ENCODE results near the gene PARP3. TPM values are rescaled to one million over a fixed set of nuclear protein-coding genes. Genes with fewer than 3 reads are reported as not detected.

The PARP3 gene
- total RNA-seq, 6 experiments from 2014 or later = 13.7 to 20.1 (median 17.1) TPM

DNA sequence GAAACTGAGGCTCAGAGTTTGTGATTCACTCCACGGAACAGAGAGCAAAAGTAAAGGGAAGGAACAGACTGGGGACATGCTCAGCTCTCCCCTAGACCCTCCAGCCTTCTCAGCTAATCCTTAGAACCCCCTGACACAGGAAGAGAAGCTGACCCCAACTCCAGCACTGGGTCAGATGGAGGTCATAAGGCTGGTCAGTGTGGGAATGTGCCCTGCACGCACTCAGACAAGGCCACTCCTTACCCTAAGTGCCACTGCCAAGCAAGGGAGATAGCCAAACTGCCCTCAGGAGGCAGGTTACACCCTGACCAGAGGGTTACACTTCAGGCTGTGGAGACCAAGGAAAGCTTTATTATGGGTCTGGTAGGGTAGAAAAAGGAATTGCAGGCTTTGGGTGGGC is 52.4 kb downstream of the PARP3 start:
- Mint-ChIP-seq H3K4me1 (ENCODE audit: low read depth) (peaks cover 33% of the 10 kb centered on the region), H3K9me3 (no peaks in the 10 kb centered on the region), H3K27me3 (ENCODE audit: insufficient read depth) (peaks cover 2% of the 10 kb centered on the region), H3K27ac (peak overlapping the region; percentile 99), H3K4me3 (peak overlapping the region; percentile 98), H3K36me3 (ENCODE audit: low read depth) (peaks cover 32% of the 10 kb centered on the region)
- no peak for TF ChIP-seq CTCF (IDR thresholded peaks at IDR 0.05)
- DNase-seq = no peak

DNA sequence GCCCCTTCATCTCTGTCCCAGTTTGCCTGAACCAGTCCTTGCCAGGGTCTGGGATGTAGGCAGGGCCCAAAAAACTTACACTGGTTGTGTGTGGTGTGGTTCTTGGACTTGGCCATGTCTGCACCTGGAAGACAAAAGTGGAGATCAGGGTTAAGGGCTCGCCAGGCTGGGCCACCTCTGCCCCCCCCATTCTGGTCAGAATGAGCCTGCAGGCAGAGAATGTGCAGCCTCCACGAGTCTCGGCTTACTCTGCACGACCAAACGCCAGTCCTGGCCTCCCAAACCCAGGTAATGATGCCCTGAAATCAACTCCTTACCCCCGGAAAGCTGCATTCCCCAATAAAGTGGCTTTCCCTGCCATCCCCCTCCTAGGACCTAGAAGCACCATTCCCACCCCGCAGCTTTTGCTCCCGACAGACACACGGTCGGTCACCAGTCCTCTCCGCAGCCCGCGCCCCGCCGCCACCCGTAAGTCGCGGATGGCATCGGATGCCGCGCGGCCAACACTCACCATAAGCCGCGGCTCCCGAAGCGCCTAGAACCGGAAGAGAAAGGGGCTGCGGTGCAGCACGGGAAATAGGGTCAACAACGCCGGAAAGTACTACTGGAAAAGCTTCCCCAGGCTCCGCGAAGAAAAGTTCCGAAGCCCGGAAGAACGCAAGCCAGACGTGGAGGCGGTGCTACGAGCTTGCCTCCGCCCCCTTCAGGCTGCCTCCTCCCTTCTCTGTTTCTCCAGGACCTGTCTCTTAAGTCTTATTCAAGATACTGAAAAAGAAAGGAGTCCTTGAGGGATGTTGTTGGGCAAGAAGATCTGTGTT is 53.4 kb downstream of the PARP3 start, which contains the start of gene RPL29:
Gene RPL29, minus strand, starts transcription at position 550 of the 818 bp plus-strand sequence. Its CDS starts 434 bp downstream, at position 116.
- Mint-ChIP-seq H3K4me1 (ENCODE audit: low read depth) (peaks cover 33% of the 10 kb centered on the region), H3K27ac (peak within 1 kb of the TSS; percentile 99), H3K36me3 (ENCODE audit: low read depth) (peaks cover 32% of the 10 kb centered on the region), H3K4me3 (peak within 1 kb of the TSS; percentile 98), H3K27me3 (ENCODE audit: insufficient read depth) (peaks cover 3% of the 10 kb centered on the region), H3K9me3 (no peaks in the 10 kb centered on the region)
- peak; percentile 62 for TF ChIP-seq CTCF (IDR thresholded peaks at IDR 0.05)
- peak; percentile 94 for DNase-seq

DNA sequence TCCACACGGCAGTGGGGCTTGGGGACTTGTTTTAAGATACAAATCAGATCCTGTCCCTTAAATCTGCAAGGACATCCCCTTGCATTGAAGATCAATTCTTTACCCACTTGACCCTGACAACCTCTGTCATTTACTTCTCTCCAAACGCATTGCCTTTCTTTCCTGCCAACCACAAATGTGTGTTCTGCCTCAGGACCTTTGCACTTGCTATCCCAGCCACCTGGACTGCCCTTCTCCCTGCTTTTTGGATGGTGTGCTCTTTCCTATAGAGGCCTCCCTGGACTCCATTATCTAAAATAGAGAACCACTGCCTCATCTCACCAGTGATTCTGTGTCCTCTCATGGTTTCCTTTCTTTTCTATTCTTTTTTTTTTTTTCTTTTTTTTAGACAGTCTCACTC is 55.0 kb downstream of the PARP3 start:
- Mint-ChIP-seq H3K27ac (no peak overlapping the region), H3K27me3 (ENCODE audit: insufficient read depth) (peaks cover 3% of the 10 kb centered on the region), H3K4me3 (no peak overlapping the region), H3K4me1 (ENCODE audit: low read depth) (peaks cover 32% of the 10 kb centered on the region), H3K36me3 (ENCODE audit: low read depth) (peaks cover 26% of the 10 kb centered on the region), H3K9me3 (no peaks in the 10 kb centered on the region)
- TF ChIP-seq CTCF (IDR thresholded peaks at IDR 0.05) = no peak
- DNase-seq = no peak

DNA sequence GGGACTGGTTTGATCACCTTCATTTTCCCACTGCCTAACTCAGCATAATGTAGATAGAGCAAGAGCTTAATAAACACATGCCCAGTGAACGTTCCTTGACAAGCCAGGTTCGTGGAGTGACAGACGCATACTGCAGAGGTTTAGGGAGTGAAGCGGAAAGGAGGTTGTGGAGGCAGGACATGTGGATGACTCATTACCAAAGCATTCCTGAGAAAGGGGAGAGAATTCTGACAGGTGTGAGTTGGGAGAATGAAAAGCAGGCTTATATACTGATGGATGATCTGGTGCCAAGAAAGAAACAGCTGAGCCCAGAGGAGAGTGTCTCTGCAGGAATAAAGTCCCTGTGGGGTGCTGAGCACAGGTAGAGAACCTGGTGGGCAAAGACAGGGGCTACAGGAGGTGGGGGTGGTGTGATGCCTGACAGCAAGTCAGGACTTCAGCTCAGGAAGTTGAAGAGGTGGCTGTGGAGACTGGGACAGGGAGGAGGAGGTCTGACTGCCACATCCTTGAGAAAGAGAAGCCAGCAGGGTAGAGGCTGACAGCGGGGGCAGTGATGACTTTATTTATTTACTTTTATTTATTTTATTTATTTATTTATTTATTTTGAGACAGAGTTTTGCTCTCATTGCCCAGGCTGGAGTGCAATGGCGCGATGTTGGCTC is 55.9 kb downstream of the PARP3 start:
- Mint-ChIP-seq H3K27ac (no peak overlapping the region), H3K9me3 (no peaks in the 10 kb centered on the region), H3K4me1 (ENCODE audit: low read depth) (peaks cover 27% of the 10 kb centered on the region), H3K4me3 (no peak overlapping the region; the same call in 1 of the 2 replicates), H3K36me3 (ENCODE audit: low read depth) (peaks cover 20% of the 10 kb centered on the region), H3K27me3 (ENCODE audit: insufficient read depth) (peaks cover 5% of the 10 kb centered on the region)
- TF ChIP-seq CTCF (IDR thresholded peaks at IDR 0.05) = no peak
- no peak for DNase-seq

Other genes starting within 250 kb of the PARP3 start
- gene GRM2, start 235.3 kb upstream of the PARP3 start, total RNA-seq (2021; fragmentation: NEBNext Ultra II Directional; extraction: Animal tissue kit (Norgen Biotek cat#: 25700)) = under 1 TPM in 1 of 6 experiments, not detected in 5; 0.02 TPM
- gene IQCF6, start 163.1 kb upstream of the PARP3 start, total RNA-seq (2021; fragmentation: NEBNext Ultra II Directional; extraction: Animal tissue kit (Norgen Biotek cat#: 25700)) = not detected
- gene IQCF2, start 80.7 kb upstream of the PARP3 start, total RNA-seq (2021; fragmentation: NEBNext Ultra II Directional; extraction: Animal tissue kit (Norgen Biotek cat#: 25700)) = not detected
- gene IQCF5, start 66.8 kb upstream of the PARP3 start, total RNA-seq (2021; fragmentation: NEBNext Ultra II Directional; extraction: Animal tissue kit (Norgen Biotek cat#: 25700)) = not detected
- not detected for gene IQCF1, start 39.0 kb upstream of the PARP3 start, total RNA-seq (2021; fragmentation: NEBNext Ultra II Directional; extraction: Animal tissue kit (Norgen Biotek cat#: 25700))
- gene RRP9, start 459 bp upstream of the PARP3 start, total RNA-seq (2021; fragmentation: NEBNext Ultra II Directional; extraction: Animal tissue kit (Norgen Biotek cat#: 25700)) = 10 to 100 TPM; 30.0 to 36.6 (median 32.5) TPM
- gene GPR62, start 13.0 kb downstream of the PARP3 start, total RNA-seq (2021; fragmentation: NEBNext Ultra II Directional; extraction: Animal tissue kit (Norgen Biotek cat#: 25700)) = under 1 TPM in 2 of 6 experiments, not detected in 4; 0.07 to 0.10 TPM
- 100 to 1,000 TPM in 5 of 6 experiments, 10 to 100 TPM in 1; 98.6 to 128 (median 110) TPM for gene PCBP4, start 25.1 kb downstream of the PARP3 start, total RNA-seq (2021; fragmentation: NEBNext Ultra II Directional; extraction: Animal tissue kit (Norgen Biotek cat#: 25700))
- 10 to 100 TPM; 29.6 to 39.3 (median 33.9) TPM for gene ABHD14B, start 31.7 kb downstream of the PARP3 start, total RNA-seq (2021; fragmentation: NEBNext Ultra II Directional; extraction: Animal tissue kit (Norgen Biotek cat#: 25700))
- 10 to 100 TPM; 10.5 to 13.2 (median 11.0) TPM for gene ABHD14A, start 32.7 kb downstream of the PARP3 start, total RNA-seq (2021; fragmentation: NEBNext Ultra II Directional; extraction: Animal tissue kit (Norgen Biotek cat#: 25700))
- 10 to 100 TPM; 40.0 to 49.2 (median 41.5) TPM for gene ACY1, start 41.2 kb downstream of the PARP3 start, total RNA-seq (2021; fragmentation: NEBNext Ultra II Directional; extraction: Animal tissue kit (Norgen Biotek cat#: 25700))
- gene RPL29, start 53.5 kb downstream of the PARP3 start, total RNA-seq (2021; fragmentation: NEBNext Ultra II Directional; extraction: Animal tissue kit (Norgen Biotek cat#: 25700)) = 1,000 to 10,000 TPM; 1,011 to 1,270 (median 1,111) TPM
- gene DUSP7, start 114.2 kb downstream of the PARP3 start, total RNA-seq (2021; fragmentation: NEBNext Ultra II Directional; extraction: Animal tissue kit (Norgen Biotek cat#: 25700)) = 10 to 100 TPM; 31.7 to 43.3 (median 37.4) TPM
- 10 to 100 TPM; 11.0 to 21.3 (median 20.5) TPM for gene POC1A, start 212.1 kb downstream of the PARP3 start, total RNA-seq (2021; fragmentation: NEBNext Ultra II Directional; extraction: Animal tissue kit (Norgen Biotek cat#: 25700))